Right atrium auricular region (tissue), 2 donors: ENCODE data around the gene ELFN1. TPM values are rescaled to one million over a fixed set of nuclear protein-coding genes. Genes with fewer than 3 reads are reported as not detected.

Experiments
- DNase-seq: peaks from one replicate; pipeline ENCODE4 v3.0.0-alpha.2; 2019; ENCODE audit warnings: low spot score
- H3K27ac ChIP-seq, 2 donors: fragments of 200-600 bp; sonication (generic); 1 replicate in 1 of 2; 2 replicates in 1 of 2; pipeline ENCODE4 v1.5.1; 2016 to 2019
- H3K27me3 ChIP-seq, 2 donors: fragments of 200-600 bp; sonication (generic); one replicate each; pipeline versions ENCODE4 v1.5.1 to v1.6.0; 2017 to 2019
- H3K36me3 ChIP-seq: fragments of 200-600 bp; sonication (generic); one replicate; pipeline ENCODE4 v1.5.1; 2016
- H3K4me1 ChIP-seq, 2 donors: fragments of 200-600 bp; sonication (generic); one replicate each; pipeline versions ENCODE4 v1.5.1 to v1.6.0; 2017 to 2019
- H3K4me3 ChIP-seq, 2 donors: fragments of 200-600 bp; sonication (generic); 1 replicate in 1 of 2; 2 replicates in 1 of 2; pipeline ENCODE4 v1.5.1; 2017 to 2019; ENCODE audit warnings: mild to moderate bottlenecking in 1 of 2, moderate library complexity in 1 of 2
- H3K9me3 ChIP-seq, 2 donors: fragments of 200-600 bp; sonication (generic); one replicate each; pipeline ENCODE4 v1.5.1; 2019
- total RNA-seq, 2 donors: library from RNA; depleted of rRNA; stranded (reverse); fragments of >200 nt; gene quantifications; one replicate each; pipeline ENCODE4 v1.1.0, GENCODE V29; 2016
- TF ChIP-seq, protein P1 (sequence below), 2 donors: fragments of 200-600 bp; sonication (generic); IDR thresholded peaks; one replicate each; pipeline ENCODE4 v1.5.1; 2019; ENCODE audit warnings: antibody characterized with exemption in 2 of 2

ELFN1 gene
- total RNA-seq, 2 donors from 2014 or later: 6.5 to 15.3 TPM

DNA sequence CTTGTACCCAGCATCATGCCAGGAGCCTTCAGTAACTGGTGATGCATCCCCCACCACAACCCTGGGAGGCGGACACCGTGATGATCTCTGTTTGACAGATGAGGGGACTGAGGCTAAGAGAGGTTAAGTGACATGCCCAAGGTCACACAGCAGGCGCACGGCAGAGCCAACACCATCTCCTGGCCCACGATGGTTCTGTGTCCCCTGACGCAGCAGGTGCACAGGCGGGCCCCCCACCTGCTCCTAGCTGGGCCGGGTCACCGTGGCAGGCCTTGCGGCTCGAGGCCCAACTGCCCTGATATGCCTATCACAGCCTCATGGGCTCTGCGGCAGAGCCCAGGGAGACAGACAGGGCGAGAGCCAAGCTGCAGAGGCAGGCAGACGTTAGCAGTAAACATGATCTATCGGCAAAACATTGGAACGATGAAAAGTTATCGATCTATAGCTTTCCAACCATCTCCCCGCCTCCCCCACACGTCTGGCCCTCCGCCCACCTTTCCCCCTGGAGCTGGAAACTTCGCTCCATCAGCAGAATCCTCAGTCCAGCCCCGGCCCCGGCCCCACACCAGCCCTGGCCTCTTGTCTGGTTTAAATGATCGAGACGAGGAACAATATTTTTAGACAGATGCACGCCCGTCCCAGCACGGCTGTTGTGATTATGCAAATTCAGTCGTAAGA is 65.9 kb downstream of the ELFN1 start:
- Histone ChIP-seq H3K27me3 (no peaks in the 10 kb centered on the region), H3K4me1 (no peaks in the 10 kb centered on the region), H3K9me3 (no peaks in the 10 kb centered on the region), H3K27ac (no peak overlapping the region), H3K4me3 (no peak overlapping the region), H3K36me3 (no peaks in the 10 kb centered on the region)
- TF ChIP-seq, protein P1, sequence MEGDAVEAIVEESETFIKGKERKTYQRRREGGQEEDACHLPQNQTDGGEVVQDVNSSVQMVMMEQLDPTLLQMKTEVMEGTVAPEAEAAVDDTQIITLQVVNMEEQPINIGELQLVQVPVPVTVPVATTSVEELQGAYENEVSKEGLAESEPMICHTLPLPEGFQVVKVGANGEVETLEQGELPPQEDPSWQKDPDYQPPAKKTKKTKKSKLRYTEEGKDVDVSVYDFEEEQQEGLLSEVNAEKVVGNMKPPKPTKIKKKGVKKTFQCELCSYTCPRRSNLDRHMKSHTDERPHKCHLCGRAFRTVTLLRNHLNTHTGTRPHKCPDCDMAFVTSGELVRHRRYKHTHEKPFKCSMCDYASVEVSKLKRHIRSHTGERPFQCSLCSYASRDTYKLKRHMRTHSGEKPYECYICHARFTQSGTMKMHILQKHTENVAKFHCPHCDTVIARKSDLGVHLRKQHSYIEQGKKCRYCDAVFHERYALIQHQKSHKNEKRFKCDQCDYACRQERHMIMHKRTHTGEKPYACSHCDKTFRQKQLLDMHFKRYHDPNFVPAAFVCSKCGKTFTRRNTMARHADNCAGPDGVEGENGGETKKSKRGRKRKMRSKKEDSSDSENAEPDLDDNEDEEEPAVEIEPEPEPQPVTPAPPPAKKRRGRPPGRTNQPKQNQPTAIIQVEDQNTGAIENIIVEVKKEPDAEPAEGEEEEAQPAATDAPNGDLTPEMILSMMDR (IDR thresholded peaks at IDR 0.05): no peak
- DNase-seq: no peak

DNA sequence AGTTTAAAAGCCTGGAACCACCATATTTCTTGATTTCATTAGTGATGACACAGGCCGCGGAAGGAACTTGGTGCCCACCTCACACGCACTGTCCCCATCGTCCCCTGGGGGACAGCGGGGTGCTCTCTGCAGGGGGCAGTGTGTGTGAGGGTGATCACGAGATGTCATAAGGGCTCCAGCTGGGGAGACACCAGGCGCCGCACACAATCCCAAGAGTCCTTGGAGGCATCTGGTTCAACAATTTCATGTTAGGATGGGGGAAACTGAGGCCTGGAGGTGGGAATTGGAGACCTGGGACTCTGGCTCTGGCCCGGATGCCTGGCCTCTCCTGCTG is 66.4 kb downstream of the ELFN1 start:
- TF ChIP-seq, protein P1 (IDR thresholded peaks at IDR 0.05): no peak
- Histone ChIP-seq H3K27ac (no peak overlapping the region), H3K9me3 (no peaks in the 10 kb centered on the region), H3K36me3 (no peaks in the 10 kb centered on the region), H3K4me3 (no peak overlapping the region), H3K27me3 (no peaks in the 10 kb centered on the region), H3K4me1 (peaks cover 0 to 5% of the 10 kb centered on the region in 2 donors)
- no peak for DNase-seq

DNA sequence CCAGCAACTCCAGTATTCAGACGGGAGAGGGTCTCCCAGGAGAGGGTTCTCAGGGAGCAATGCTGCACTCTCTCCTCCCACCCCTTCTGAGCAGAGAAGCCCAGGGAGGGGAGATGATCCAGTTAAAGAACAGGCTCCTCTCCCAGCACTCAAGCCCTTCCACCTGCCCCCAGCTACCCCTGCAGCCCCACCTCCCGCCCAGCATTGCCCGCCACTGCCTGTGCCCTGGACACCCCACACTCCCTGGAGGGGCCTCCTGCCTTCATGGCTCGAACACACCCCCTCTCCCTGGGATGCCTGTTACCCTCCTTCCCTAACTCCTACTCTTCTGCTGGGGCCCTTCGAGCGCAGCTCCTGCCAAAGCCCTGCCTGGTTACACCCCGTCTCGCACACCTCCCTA is 66.8 kb downstream of the ELFN1 start:
- Histone ChIP-seq H3K4me1 (peaks cover 0 to 8% of the 10 kb centered on the region in 2 donors), H3K36me3 (no peaks in the 10 kb centered on the region), H3K4me3 (no peak overlapping the region), H3K27ac (no peak overlapping the region), H3K9me3 (no peaks in the 10 kb centered on the region), H3K27me3 (no peaks in the 10 kb centered on the region)
- no peak for DNase-seq
- TF ChIP-seq, protein P1 (IDR thresholded peaks at IDR 0.05): no peak

DNA sequence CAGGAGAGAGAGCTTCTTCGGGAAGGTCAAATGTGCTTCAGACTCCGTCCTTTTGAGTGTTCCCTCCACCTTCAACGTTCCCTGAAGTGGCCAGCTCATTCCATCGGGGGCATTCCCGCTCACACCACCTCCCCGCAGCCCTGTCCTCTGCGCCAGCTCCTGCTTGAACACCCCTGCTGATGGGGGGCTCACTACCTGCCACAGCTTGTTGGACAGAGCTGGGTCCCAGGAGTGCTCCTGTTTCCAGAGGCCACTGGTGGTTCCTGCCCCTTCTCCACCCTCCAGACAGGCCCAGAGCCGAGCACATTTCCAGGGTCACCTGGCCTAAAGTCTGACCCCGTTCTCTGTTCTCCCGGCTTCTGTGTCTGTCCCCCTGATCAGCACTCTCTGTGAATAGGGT is 67.4 kb downstream of the ELFN1 start:
- H3K27me3 ChIP-seq: no peaks in the 10 kb centered on the region
- H3K4me3 ChIP-seq: no peak overlapping the region
- TF ChIP-seq, protein P1 (IDR thresholded peaks at IDR 0.05): no peak
- H3K4me1 ChIP-seq: peaks cover 0 to 15% of the 10 kb centered on the region in 2 donors
- H3K9me3 ChIP-seq: no peaks in the 10 kb centered on the region
- H3K27ac ChIP-seq: no peak overlapping the region
- H3K36me3 ChIP-seq: no peaks in the 10 kb centered on the region
- no peak for DNase-seq

DNA sequence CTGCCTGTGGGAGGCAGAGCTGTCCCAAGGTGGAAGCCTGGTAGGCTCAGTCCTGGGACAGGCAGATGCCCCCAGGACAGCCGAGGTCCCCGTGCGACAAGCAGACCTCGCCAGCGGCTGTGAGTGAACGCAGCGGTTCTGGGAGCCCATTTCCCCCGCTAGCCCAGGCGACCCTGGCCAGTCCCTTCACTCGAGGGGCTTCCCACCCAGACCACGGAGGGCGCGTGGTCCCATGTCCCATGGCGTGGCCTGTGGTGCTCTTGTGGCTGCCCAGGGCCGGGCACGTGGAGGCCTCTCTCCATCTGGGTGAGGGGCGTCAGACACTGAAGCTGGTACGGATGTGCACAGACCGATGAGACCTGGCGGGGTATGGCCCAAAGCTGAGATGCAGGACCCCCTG is 67.9 kb downstream of the ELFN1 start:
- DNase-seq: no peak

More for the DNA sequence above, 67.9 kb downstream of the ELFN1 start:
- H3K36me3 ChIP-seq: no peaks in the 10 kb centered on the region
- TF ChIP-seq, protein P1 (IDR thresholded peaks at IDR 0.05): no peak
- H3K4me3 ChIP-seq: no peak overlapping the region
- no peaks in the 10 kb centered on the region for H3K27me3 ChIP-seq
- H3K4me1 ChIP-seq: peaks cover 0 to 20% of the 10 kb centered on the region in 2 donors
- H3K9me3 ChIP-seq: no peaks in the 10 kb centered on the region
- no peak overlapping the region for H3K27ac ChIP-seq
